Esophagus muscularis mucosa (tissue), 4 donors: ENCODE measurements around the gene DGUOK. TPM values are rescaled to one million over a fixed set of nuclear protein-coding genes. Genes with fewer than 3 reads are reported as not detected.

Experiments
- DNase-seq: peaks from one replicate; pipeline ENCODE4 v3.0.0-alpha.2; 2017; ENCODE audit errors: extremely low spot score
- H3K27ac ChIP-seq, 4 donors: fragments of 200-600 bp; sonication (generic); replicated peaks in 1 of 4; 1 replicate in 3 of 4; 2 replicates in 1 of 4; pipeline ENCODE4 v1.5.1; 2016 to 2019; ENCODE audit warnings: mild to moderate bottlenecking in 1 of 4
- H3K27me3 ChIP-seq, 4 donors: fragments of 200-600 bp; sonication (generic); one replicate each; pipeline versions ENCODE4 v1.5.1 to v1.6.0; 2016 to 2019
- H3K36me3 ChIP-seq, 4 donors: fragments of 200-600 bp; sonication (generic); one replicate each; pipeline ENCODE4 v1.5.1; 2016 to 2019
- H3K4me1 ChIP-seq, 4 donors: fragments of 200-600 bp; sonication (generic); one replicate each; pipeline ENCODE4 v1.5.1; 2016 to 2019
- H3K4me3 ChIP-seq, 4 donors: fragments of 200-600 bp; sonication (generic); 1 replicate in 2 of 4; 2 replicates in 2 of 4; pipeline ENCODE4 v1.5.1; 2016 to 2019; ENCODE audit warnings: mild to moderate bottlenecking in 4 of 4, moderate library complexity in 1 of 4
- H3K9me3 ChIP-seq, 4 donors: fragments of 200-600 bp; sonication (generic); 1 replicate in 3 of 4; 2 replicates in 1 of 4; pipeline ENCODE4 v1.5.1; 2016 to 2019
- EP300 ChIP-seq: sonication (generic); formaldehyde crosslinking; IDR thresholded peaks from one replicate; pipeline ENCODE4 v1.6.1; 2017; ENCODE audit warnings: antibody characterized with exemption
- POLR2A ChIP-seq: fragments of 450-650 bp; IDR thresholded peaks from one replicate; pipeline ENCODE4 v1.6.1; 2017; ENCODE audit warnings: antibody characterized with exemption, moderate library complexity, mild to moderate bottlenecking, low read depth
- POLR2AphosphoS5 ChIP-seq, 2 donors: sonication (generic); formaldehyde crosslinking; IDR thresholded peaks; one replicate each; pipeline ENCODE4 v1.6.1; 2017; ENCODE audit warnings: antibody characterized with exemption in 2 of 2
- WGBS: methylation state at CpG from one replicate; pipeline ENCODE4 v1.1.5; 2018; 5-methylcytosine and 5-hydroxymethylcytosine counted together
- intact Hi-C: fragments of 100-400 bp; cut with DNase I; formaldehyde crosslinking; loops from one replicate; pipeline ENCODE4 v1.15.1; 2023
- total RNA-seq, 4 donors: library from RNA; depleted of rRNA; stranded (reverse); fragments of >200 nt; gene quantifications; one replicate each; pipeline versions ENCODE4 v1.1.0 to v1.2.1, GENCODE V29; 2016
- TF ChIP-seq, protein P1 (sequence below), 3 experiments: fragments of 200-600 bp in 2 of 3; fragments of 450-650 bp in 1 of 3; sonication (generic) in 2 of 3; IDR thresholded peaks; one replicate each; pipeline ENCODE4 v1.5.1; 2017 to 2019; ENCODE audit warnings: antibody characterized with exemption in 3 of 3, mild to moderate bottlenecking in 2 of 3, moderate library complexity in 1 of 3

The DGUOK gene
- total RNA-seq, 4 donors from 2014 or later, result 31.6 to 50.7 (median 36.6) TPM

DNA sequence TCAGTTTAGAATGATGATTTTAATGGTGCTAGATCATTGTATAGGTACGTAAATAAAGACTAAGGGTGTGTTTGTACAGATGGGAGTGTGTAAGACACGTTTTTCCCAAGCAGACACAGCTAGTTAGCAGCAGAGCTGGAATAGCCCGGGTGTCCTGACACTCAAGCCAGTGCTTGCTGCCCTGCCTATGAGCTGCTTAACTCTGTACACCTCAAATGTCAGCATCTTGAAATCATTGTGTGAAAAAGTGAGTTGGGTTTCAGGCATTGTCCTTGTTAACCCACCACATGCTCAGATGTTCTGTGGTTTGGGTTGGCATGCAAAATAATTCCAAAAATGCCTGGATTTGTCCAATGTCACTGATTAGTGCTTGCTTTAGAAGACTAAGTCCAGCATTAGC lies 45.0 kb downstream of the DGUOK start:
- no peak for DNase-seq
- 78% methylated on average over 3 of the region's 3 CpGs for WGBS
- no peak overlapping the region for H3K4me3 ChIP-seq

DNA sequence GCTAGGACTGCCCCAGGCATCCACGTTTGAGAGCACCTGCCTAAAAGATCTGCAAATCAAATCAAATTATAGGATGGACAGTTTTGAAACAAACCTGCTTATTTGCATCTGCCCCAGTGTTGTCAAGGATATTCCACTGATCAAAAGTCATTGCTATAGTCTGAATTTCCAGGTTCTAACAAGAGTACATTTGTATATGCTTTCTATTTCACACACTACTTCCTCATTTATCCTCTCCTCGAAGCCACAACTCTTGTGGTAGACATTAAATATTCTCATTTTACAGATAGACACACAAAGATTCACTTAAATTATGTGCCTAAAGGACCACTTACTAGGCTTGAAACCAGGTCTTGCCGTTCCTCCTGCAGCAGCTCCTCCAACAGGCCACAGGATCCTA lies 46.2 kb downstream of the DGUOK start:
- Histone ChIP-seq H3K27me3 (no peaks in the 10 kb centered on the region), H3K36me3 (no peaks in the 10 kb centered on the region), H3K4me1 (peaks cover 18 to 23% (median 19%) of the 10 kb centered on the region in 4 donors), H3K9me3 (no peaks in the 10 kb centered on the region), H3K4me3 (no peak overlapping the region), H3K27ac (no peak overlapping the region)
- WGBS, result 70% methylated on average over 3 of the region's 3 CpGs
- DNase-seq, result no peak
- intact Hi-C loops, result no loop called here
- TF ChIP-seq POLR2AphosphoS5 (IDR thresholded peaks at IDR 0.05) (no peak), POLR2A (no peak)
- TF ChIP-seq, protein P1, sequence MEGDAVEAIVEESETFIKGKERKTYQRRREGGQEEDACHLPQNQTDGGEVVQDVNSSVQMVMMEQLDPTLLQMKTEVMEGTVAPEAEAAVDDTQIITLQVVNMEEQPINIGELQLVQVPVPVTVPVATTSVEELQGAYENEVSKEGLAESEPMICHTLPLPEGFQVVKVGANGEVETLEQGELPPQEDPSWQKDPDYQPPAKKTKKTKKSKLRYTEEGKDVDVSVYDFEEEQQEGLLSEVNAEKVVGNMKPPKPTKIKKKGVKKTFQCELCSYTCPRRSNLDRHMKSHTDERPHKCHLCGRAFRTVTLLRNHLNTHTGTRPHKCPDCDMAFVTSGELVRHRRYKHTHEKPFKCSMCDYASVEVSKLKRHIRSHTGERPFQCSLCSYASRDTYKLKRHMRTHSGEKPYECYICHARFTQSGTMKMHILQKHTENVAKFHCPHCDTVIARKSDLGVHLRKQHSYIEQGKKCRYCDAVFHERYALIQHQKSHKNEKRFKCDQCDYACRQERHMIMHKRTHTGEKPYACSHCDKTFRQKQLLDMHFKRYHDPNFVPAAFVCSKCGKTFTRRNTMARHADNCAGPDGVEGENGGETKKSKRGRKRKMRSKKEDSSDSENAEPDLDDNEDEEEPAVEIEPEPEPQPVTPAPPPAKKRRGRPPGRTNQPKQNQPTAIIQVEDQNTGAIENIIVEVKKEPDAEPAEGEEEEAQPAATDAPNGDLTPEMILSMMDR (IDR thresholded peaks at IDR 0.05), result no peak

More for the DNA sequence above, 45.0 kb downstream of the DGUOK start:
- Histone ChIP-seq H3K9me3 (no peaks in the 10 kb centered on the region), H3K36me3 (no peaks in the 10 kb centered on the region), H3K4me1 (peaks cover 18 to 23% (median 19%) of the 10 kb centered on the region in 4 donors), H3K27ac (no peak overlapping the region), H3K27me3 (no peaks in the 10 kb centered on the region)
- TF ChIP-seq POLR2A (no peak), EP300 (no peak), POLR2AphosphoS5 (IDR thresholded peaks at IDR 0.05) (no peak)
- TF ChIP-seq, protein P1 (IDR thresholded peaks at IDR 0.05), result no peak
- intact Hi-C loops, result no loop called here

DNA sequence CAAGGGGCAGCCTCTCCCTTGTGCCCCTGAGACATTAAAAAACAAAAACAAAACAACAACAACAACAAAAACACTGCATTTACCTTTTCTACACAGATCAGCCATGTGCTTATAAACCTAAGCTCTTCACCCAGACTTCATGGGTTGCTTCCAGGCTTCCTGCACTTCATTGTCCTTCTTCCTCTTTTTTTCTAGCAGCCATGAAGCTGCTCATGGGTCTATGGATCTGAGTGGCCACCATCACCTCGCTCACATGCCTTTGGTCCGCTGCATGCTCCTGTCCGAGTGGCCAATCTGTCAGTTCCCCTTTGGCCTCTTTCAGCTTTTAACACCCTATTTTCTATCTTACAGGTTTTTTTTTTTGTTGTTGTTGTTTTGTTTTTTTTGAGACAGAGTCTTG lies 49.1 kb downstream of the DGUOK start:
- H3K27ac ChIP-seq, result no peak overlapping the region
- no peak overlapping the region for H3K4me3 ChIP-seq
- H3K4me1 ChIP-seq, result peaks cover 13 to 20% (median 14%) of the 10 kb centered on the region in 4 donors
- DNase-seq, result no peak
- H3K36me3 ChIP-seq, result no peaks in the 10 kb centered on the region
- TF ChIP-seq EP300 (no peak), POLR2A (no peak), POLR2AphosphoS5 (IDR thresholded peaks at IDR 0.05) (no peak)
- TF ChIP-seq, protein P1 (IDR thresholded peaks at IDR 0.05), result no peak
- intact Hi-C loops, result no loop called here
- peaks cover 0 to 15% (median 0%) of the 10 kb centered on the region in 4 donors for H3K27me3 ChIP-seq
- no peaks in the 10 kb centered on the region for H3K9me3 ChIP-seq
- WGBS, result 92% methylated on average over 3 of the region's 3 CpGs

DNA sequence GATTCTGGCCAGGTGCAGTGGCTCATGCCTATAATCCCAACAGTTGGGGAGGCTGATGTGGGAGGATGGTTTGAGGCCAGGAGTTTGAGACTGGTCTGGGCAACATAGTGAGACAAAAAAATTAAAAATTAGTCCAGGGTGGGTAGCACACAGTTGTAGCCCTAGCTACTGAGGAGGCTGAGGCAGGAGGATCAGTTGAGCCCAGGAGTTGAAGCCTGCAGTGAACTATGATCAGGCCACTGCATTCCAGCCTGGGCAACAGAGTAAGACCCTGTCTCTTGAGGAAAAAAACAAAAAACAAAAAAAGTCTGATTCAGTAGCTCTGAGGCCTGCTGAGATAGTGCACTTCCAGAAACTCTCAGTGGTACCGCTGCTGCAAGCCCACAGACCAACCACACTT lies 50.1 kb downstream of the DGUOK start:
- intact Hi-C loops, result no loop called here
- WGBS, result 100% methylated on average over 1 of the region's 1 CpG
- H3K4me1 ChIP-seq, result peaks cover 13 to 20% (median 14%) of the 10 kb centered on the region in 4 donors

More for the DNA sequence above, 50.1 kb downstream of the DGUOK start:
- TF ChIP-seq POLR2AphosphoS5 (IDR thresholded peaks at IDR 0.05), result no peak
- TF ChIP-seq, protein P1 (IDR thresholded peaks at IDR 0.05), result no peak
- TF ChIP-seq EP300, result no peak
- TF ChIP-seq POLR2A, result no peak
- Histone ChIP-seq H3K4me3 (no peak overlapping the region), H3K27me3 (peaks cover 0 to 15% (median 0%) of the 10 kb centered on the region in 4 donors), H3K9me3 (no peaks in the 10 kb centered on the region), H3K27ac (no peak overlapping the region), H3K36me3 (no peaks in the 10 kb centered on the region)
- DNase-seq, result no peak
